Measurements from ENCODE around the gene KRT5.
"Not testable (repeated sequence)": the region's sequence is repeated elsewhere in the genome, so short reads cannot be mapped to it uniquely, and the experiment has no call there.

The KRT5 gene

GRCh38 chr12:52497975-52498374, 22.2 kb downstream of the KRT5 start:
- TF ChIP-seq CTCF (IDR thresholded peaks at IDR 0.05; ENCODE audit: low read depth, low read length, missing control alignments), result no peak
- DNase-seq (ENCODE audit: extremely low read depth, low read depth), result no peak
- no peak overlapping the region for H3K4me3 ChIP-seq (replicated peaks; ENCODE audit: low read depth, low read length)

- DNase-seq (ENCODE audit: extremely low read depth, low read depth), result peak; percentile 5
- no peak overlapping the region for H3K4me3 ChIP-seq (replicated peaks; ENCODE audit: low read depth, low read length)
- TF ChIP-seq CTCF (IDR thresholded peaks at IDR 0.05; ENCODE audit: low read depth, low read length, missing control alignments), result no peak
Measured at GRCh38 chr12:52496590-52497071, 23.6 kb downstream of the KRT5 start.

DNA sequence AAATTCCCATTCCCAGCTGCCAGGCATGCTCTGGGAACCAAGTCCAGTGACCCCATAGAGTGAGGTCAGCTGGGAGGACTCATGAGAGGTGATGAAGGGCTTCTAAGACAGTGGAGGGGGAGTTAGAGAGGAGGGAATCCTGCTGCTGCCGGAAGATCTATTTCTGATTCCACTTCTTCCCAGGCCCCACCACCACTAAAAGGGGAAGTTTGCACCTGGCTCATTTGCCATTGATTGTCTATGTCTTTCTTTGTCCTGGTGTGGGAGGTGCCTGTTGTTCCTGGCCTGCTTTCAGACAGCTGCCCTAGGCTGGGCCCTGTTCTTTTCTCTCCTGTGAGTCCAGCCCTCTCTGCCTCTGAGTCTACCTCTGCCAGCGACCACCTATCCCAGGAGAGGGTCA, 24.1 kb downstream of the KRT5 start:
- no peak for TF ChIP-seq CTCF (IDR thresholded peaks at IDR 0.05; ENCODE audit: low read depth, low read length, missing control alignments)
- H3K4me3 ChIP-seq (replicated peaks; ENCODE audit: low read depth, low read length), result no peak overlapping the region
- DNase-seq (ENCODE audit: extremely low read depth, low read depth), result no peak

- no peak overlapping the region for H3K4me3 ChIP-seq (replicated peaks; ENCODE audit: low read depth, low read length)
Measured at GRCh38 chr12:52495389-52495788, 24.8 kb downstream of the KRT5 start.

GRCh38 chr12:52494518-52494917, 25.7 kb downstream of the KRT5 start:
- no peak overlapping the region for H3K4me3 ChIP-seq (replicated peaks; ENCODE audit: low read depth, low read length)
- no peak for TF ChIP-seq CTCF (IDR thresholded peaks at IDR 0.05; ENCODE audit: low read depth, low read length, missing control alignments)
- DNase-seq (ENCODE audit: extremely low read depth, low read depth), result no peak

More at GRCh38 chr12:52495389-52495788, 24.8 kb downstream of the KRT5 start:
- no peak for TF ChIP-seq CTCF (IDR thresholded peaks at IDR 0.05; ENCODE audit: low read depth, low read length, missing control alignments)
- no peak for DNase-seq (ENCODE audit: extremely low read depth, low read depth)

DNA sequence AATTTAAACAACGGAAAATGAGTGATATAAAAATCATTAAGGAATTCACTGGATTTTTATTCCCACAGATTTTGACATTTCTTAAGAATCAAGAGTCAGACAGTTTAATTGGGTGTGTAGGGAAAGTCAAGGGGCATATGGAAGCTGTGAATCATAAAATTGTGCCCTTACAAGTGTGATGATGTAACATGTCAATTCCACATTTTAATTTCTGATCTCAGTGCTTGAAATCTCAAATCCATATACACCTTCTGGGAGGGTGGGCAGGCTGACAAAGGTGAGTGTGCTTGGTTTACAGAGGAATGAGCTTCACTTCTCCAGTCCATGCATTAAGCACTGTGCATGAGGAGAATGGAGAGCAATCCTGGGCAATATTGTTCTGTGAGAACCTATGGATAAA, 26.1 kb downstream of the KRT5 start:
- no peak overlapping the region for H3K4me3 ChIP-seq (replicated peaks; ENCODE audit: low read depth, low read length)
- TF ChIP-seq CTCF (IDR thresholded peaks at IDR 0.05; ENCODE audit: low read depth, low read length, missing control alignments), result no peak
- no peak for DNase-seq (ENCODE audit: extremely low read depth, low read depth)

- no peak for DNase-seq (ENCODE audit: extremely low read depth, low read depth)
- no peak within 1 kb of the TSS for H3K4me3 ChIP-seq (replicated peaks; ENCODE audit: low read depth, low read length)
- TF ChIP-seq CTCF (IDR thresholded peaks at IDR 0.05; ENCODE audit: low read depth, low read length, missing control alignments), result no peak
Measured at GRCh38 chr12:52493172-52493571, 27.0 kb downstream of the KRT5 start, which contains the start of gene KRT6A. Gene KRT6A, minus strand, starts transcription at chr12:52493257. Its CDS starts 69 bp downstream, at chr12:52493188.

DNA sequence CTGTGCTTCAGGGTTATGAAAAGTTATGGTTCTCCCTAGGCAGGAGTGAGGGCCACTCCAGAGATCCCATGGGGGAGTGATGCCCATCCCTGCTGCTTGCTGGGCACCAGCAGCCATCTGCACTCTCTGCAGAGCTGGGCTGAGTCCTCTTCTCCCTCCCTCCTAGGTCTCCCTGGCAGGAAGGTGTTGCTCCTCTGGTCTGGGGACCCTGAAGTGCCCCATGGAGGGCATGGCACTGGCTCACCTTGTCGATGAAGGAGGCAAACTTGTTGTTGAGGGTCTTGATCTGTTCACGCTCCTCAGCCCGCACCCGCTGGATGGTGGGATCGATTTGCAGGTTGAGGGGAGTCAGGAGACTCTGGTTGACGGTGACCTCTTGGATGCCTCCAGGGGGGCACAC, 27.8 kb downstream of the KRT5 start:
- not testable (repeated sequence) for H3K4me3 ChIP-seq (replicated peaks; ENCODE audit: low read depth, low read length); DNase-seq (ENCODE audit: extremely low read depth, low read depth)

GRCh38 chr12:52491495-52491894, 28.7 kb downstream of the KRT5 start:
- DNase-seq (ENCODE audit: extremely low read depth, low read depth); H3K4me3 ChIP-seq (replicated peaks; ENCODE audit: low read depth, low read length): not testable (repeated sequence)
